GM18507 (cell line): Measurements from ENCODE around the gene BLACAT1.
"Not testable (repeated sequence)": the region's sequence is repeated elsewhere in the genome, so short reads cannot be mapped to it uniquely, and the experiment has no call there.

Source experiments
- DNase-seq: peaks from one replicate; pipeline ENCODE4 v3.0.0; 2011; ENCODE audit warnings: low read depth; ENCODE audit not compliant: insufficient read length; ENCODE audit errors: extremely low spot score
- FAIRE-seq: peaks from 2 replicates; lab custom pipeline; 2011; peaks lifted over from hg19 to GRCh38; lab: Jason Lieb, UNC

Gene BLACAT1

DNA sequence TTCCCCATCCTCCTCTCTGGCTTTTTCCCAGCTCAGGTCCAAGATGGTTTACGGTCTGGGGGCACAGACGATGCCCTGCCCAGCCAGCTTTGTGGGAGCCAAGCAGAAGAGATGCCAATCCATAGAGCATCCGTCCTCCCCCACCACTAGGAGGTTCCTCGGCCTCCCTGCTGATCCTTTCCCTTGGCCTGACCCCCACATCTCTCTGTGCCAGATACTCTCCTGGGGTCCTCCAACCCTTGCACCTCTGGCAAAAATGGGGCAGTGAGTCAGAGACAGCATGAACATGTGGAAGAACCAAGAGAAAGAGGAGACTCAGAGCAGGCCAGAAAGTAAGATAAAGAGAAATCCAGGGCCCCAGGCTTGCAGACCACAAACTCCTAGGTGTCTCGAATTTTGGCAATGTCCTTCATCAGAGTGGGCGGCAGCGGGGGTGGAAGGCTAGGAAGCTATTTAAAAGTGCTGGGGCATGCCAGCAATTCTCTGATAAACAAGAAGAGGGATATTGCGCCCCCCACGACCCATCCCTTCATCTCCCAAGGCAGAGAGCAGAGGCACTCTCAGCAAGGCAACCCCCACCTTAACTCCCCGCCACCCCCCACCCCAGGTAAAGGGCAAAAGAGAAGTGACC, 11.4 kb downstream of the BLACAT1 start:
- DNase-seq (no peak), FAIRE-seq (no peak)

DNA sequence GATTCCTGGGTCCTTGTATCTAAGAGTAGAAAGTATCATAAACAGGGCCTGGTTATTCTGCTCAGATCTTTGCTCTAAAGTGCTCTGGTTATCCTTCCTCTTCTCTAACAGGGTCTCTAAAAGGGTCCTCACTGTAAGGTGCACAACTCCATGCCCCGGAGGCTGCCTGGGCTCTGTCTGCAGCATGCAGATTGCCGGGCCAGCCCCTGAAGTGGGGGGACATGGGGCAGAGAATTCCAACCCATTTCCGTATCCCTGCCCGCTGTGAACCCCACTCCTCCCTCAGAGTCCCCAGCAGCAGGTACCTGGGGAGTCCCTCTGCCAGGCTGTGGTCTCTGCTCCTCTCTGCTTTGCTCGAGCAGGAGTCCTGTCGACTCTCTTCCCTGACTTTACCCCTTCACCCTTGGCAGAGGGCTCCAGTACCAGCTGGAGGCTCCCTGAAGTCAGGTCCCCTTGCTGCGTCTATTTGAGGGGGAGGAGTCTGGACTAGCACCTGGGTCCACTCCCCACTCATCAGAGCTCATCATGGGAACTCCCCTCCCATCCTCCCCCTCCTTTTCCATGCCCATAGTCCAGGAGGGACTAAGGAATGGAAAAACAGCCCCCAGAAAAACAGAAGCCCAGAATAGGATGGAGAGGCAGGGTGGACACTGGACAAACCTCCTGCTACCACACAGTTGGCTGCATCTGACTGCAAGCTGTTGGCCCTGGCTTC, 12.1 kb downstream of the BLACAT1 start:
- FAIRE-seq, result no peak

DNA sequence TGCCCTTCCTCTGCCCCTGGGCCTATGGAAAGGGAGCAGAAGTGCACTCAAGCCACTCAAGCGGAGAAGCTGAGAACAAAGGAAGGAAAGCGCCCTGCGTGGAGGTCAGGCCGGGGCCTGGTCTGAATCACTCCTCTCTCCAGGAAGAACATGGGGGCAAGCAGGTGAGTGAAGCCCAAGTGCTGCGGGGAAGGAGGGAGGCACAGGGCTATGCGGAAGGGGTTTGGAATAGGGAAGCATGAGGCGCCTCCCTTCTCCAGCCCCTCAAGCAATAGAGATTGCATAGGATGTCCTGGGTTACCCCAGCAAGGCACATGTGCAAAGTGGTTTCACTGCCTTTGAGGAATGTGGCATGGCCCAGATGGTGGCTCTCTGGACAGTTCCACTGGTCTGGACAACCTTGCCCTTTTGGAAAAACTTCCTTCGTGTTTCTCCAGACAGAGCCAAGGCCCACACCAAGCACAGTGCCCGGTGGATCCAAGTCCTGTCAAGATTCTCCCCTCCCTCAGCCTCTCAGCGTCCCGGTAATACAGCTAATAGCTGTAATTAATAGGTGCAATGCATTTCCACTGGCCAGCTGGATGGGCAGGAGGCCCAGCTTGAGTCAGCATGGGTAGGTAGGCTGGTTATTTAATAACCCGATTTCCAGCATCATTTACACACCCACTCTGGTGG, 13.7 kb downstream of the BLACAT1 start:
- DNase-seq (no peak), FAIRE-seq (no peak)

More for the DNA sequence above, 12.1 kb downstream of the BLACAT1 start:
- no peak for DNase-seq

DNA sequence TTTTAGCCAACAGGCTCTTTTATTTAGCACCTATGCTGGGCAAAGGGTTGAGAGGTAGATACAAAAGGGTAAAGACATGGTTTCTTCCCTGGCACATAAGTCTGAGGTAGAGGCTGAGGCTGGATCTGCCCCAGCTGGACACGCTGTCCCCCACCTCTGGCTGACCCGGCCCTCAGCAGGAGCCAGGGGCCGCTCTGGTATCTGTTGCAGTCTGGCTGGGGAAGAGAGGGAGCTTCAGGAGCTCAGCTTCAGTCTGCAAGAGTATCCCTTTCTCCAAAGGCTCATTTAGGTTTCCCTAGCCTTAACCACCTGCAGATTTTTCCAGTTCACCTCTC, 14.2 kb downstream of the BLACAT1 start:
- no peak for FAIRE-seq

DNA sequence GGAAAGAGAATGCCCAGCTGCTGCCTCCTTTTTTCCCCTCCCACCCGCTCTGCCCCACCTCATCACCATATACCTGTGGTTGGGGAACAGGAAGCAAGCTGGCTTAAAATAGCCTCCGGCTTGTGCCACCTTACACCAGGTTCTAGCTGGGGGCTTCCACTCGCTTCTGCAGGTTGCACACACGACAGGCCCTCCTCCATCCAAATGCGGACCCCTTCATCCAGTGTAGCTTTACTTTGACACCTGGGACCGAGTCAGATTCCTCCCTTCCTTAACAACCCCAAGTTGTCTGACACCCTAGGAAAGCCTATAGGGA, 14.6 kb downstream of the BLACAT1 start:
- FAIRE-seq (no peak), DNase-seq (no peak)

More for the DNA sequence above, 14.2 kb downstream of the BLACAT1 start:
- no peak for DNase-seq

DNA sequence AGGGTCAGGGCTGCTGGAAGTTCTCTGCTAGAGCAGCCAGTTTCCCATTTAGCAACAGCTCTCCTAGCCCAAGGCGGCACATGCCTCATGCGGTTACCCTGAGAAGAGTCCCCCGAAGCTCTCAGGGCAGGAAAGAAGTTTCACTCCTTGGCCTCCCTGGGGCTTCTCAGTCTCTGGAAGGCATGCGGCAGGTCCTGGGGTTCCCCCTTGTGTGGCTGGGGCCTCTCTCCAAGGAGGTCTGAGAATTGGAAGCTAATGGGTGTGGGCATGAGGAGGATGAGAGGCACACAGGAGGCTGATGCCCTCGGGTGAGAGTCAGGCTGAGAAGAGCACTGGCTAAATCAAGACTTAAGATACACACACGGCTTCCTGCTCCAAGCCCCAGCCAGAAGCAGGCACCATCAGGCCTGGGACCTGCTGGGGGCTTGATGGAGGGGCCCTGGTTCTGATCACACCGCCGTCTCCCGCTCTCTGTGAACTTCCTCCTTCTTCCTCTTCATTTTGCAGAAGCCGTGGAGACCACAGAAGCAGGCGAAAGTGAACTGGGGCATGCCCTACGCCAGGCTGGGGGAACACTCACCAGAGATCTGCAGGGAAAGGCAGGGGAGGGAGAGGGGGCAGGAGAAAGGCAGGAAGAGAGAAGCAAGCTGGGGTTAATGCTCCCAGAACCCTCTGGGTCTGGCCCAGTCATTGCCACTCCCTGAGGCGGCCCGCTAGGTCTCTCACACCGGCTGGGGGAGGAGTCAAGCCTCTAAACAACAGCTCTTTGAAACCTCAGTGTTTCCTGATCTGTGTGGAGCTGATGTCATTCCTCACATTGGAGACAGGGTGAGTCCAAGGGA, 15.1 kb downstream of the BLACAT1 start:
- DNase-seq (peak; percentile 65), FAIRE-seq (peak; percentile 87)

DNA sequence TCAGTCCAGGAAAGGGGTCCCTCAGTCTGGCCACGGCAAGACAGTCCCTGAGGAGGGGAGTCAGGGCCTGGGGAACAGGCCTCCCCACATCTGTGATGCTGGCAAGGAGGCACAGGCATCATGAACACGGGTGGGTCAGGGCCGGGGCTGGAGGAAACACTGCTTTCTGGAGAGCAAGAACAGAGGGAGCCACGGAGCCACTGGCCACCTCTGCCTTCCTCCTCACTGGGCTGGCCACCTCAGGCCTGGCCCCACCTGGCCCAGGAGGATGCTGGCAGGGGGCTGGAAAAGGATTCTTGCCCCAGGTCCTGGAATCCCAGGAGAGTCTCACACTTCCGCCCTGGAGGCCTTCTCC, 15.7 kb downstream of the BLACAT1 start:
- DNase-seq, result no peak
- no peak for FAIRE-seq

DNA sequence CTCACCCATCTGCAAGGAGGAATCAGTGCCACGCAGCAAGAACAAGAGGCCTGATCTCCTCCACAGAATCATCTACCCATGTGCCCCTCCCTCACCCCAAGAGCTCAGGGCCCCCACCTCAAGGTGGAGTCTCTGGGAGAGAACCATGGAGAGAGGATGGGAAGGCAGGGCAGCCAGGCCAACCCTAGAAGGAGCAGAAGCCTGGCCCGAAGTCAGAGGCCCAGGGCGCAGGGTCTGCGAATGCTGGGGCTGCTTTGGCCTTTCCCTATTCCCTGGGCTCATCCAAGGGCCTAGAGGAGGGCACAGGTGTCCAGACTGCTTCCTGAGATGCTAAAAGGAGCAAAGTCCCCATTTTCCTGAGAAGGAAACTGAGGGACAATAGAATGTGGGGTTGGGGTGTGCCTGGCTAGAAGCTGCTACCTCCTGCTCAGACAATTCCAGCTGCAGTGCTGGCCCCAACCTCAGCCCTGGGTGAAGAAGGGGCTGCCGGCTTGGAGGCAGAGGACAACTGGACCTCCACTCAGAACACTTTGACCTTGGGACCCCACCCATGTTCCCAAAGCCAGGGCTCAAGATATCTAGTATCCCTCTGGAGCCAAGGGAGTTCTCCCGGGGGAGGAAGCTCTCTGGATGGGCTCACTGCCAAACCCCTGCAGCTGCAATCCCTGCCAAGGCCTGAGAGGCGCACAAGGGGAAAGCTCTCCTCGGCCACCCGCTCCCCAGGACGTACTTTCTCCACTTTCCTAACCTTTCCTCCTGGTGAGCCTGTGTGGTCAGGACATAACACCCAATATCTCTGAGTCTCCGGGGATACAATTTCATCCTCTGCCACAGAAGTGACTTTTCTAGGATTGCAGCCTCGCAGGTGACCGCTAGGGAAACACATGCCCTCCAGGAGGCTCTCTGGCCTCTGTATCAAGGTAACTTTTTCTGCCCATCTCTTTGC, 17.4 kb downstream of the BLACAT1 start:
- DNase-seq (no peak), FAIRE-seq (no peak)

DNA sequence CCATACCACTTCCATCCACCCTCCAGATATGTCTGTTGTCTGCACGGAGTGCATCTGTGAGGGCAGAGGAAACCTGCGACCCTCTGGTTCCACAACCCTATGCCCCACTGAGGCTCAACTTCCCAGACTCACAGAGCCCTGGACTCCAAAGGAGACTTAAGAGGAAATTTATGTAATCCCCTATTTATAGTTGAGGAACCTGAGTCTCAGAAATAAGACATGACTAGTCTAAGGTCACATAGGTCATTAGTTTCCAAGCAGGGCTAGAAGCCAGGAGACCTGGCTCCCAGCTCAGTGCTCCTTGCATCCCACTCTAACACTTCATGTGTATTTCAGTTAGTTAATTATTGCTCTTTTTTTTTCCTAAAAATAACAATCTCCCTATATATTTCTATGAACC, 18.3 kb downstream of the BLACAT1 start:
- FAIRE-seq (no peak), DNase-seq (no peak)

DNA sequence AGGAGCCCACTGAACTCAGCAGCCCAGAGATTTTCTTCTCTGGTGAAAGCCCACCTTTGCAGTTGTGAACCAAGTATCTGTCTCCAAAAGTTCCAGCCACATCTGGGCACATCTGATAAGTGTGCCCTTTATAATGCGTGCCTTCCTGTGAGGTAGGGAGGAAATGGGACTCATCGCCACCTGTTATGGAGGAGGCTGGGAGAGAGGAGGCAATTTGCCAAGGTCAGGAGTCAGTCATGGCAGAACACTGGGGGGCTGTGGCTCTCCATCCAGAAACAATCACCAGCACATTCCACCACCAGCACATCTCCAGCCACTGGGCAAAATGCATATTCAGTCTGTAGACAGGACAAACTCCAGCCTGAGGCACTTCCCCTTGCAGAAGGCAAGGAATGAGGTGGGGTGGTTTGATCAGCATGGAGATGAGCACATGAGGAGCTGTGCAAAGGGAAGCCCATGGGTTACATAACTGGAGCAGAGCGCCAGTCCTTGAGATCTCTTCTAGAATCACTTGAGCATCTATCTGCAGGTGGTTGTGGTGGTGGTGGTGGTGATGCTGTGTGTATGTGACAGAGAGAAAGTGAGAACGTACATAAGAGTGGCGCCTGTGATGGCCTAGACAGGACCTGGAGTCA, 19.0 kb downstream of the BLACAT1 start:
- DNase-seq, result no peak
- FAIRE-seq, result no peak

DNA sequence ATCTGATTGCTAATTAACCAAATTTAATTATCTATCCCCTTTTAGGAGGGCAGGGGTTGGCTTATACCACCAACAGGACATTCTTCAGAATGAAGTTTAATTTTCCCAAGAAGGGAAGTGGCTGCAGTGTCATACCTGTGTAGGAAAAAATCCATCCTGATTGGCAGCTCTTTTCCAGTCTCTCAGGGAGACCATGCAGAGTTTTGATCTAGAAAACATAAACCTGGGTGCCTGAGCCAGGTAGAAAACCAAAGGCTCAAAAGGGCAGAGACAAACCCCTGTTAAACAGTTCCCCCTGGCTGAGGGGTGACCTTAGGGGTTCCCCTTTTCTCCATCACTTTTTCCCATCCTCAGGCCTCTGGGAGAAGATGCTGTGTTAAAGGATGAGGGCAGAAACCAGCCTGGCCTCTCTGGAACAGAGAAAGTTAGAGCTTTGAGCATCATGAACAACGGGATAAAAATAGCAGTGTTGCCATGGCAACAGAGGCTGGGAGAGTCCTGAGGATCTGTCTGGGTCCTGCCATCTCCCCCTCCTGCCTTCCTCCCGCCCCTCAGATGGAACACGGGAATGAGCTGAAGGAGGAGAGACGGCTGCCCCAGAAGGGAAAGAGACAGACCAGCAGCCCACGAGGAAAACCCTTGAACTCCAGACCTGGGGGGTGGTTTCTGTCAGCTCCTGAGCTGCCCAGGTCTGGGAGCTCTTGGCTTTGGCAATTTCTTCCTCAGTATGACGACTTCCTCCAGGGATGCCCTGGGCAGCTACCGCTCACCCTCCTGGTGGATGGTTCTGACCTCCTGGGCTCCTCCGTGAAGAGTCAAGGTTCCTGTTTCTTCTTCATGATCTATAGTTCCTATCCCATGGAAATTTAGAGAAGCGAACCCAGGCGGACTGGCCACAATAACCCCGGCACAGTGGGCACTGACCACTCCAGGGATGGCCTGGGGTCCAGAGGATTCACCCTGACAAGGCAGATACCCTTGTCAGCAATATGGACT, 20.0 kb downstream of the BLACAT1 start:
- FAIRE-seq (no peak), DNase-seq (no peak)

DNA sequence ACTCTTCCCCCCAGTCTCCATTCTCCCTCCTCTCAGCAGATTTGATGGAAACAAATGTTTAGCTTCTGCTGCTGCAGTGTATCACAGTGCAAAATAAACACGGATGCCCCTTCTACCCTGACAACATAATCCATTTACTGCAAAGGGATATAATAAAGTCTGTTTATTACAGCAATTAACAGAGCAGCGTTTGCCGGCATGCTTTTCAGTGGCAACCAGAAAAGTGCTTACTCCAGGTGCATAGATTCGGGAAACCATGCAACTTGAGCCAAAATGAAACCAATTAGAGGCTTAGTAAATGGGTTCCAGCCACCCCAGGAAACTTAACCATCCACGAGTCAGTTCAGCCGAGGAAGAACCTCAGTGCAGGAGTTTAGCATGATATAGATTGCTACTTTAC, 21.1 kb downstream of the BLACAT1 start:
- FAIRE-seq, result no peak

DNA sequence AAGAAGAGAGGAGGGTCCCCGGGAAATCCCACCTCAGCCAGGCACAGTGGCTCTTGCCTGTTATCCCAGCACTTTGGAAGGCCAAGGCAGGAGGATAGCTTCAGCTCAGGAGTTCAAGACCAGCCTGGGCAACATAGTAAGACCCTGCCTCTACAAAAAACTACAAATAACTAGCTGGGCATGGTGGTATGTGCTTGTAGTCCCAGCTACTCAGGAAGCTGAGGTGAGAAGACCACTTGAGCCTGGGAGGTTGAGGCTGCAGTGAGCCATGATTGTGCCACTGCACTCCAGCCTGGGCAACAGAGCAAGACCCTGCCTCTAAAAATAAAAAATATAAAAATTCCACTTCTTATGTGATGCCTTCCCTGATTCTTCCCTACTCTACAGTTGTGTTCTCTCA, 23.2 kb downstream of the BLACAT1 start:
- FAIRE-seq, DNase-seq: not testable (repeated sequence)

More for the DNA sequence above, 21.1 kb downstream of the BLACAT1 start:
- DNase-seq, result no peak

DNA sequence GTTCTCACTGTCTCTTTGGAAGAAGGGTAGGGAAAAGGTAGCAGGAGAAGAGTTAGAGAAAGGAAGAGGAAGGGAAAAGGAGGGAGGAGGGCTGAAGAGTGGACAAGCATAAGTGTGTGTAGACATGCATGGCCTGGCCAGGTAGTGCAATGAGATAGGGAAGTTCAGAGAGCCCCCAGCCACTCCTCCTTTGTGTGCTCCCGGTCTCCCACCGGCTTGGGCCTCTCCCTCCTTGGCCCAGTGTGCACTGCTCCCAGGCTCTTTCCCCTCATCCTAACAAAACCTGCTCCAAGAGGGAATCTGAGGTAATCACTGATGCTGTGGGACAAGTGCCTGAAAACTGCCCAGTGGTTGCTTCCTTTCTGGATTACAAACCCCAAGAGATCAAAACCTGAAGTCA, 23.7 kb downstream of the BLACAT1 start:
- no peak for DNase-seq
- FAIRE-seq, result no peak

DNA sequence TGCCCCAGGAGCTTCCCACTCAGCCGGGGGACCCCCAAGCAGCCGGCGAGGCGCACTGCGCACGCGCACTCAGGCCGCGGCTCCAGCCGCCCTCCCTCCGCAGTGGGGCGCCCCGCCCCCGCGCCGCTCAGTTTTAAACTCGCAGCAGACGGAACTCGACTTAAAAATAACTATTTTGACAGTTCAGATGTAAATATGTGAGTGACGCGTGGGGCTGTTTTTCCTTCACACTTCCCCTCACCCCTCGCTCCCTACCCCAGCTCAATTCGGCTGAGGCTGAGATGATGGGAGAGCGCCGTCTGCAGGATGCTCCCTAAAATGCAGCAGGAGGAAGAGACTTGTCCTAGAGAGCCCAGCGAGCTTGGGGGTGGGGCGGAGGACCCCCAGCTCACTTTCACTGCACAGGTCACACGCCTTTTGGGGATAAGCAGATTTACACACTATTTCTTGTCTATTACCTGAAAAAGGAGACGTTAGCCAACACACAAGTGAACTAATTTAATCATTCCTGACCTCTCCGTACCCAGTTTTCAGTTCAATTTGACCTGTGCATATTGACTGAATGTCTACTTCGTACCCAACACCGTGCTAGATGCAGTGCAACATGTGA, 25.0 kb downstream of the BLACAT1 start:
- no peak for DNase-seq
- peak; percentile 57 for FAIRE-seq

DNA sequence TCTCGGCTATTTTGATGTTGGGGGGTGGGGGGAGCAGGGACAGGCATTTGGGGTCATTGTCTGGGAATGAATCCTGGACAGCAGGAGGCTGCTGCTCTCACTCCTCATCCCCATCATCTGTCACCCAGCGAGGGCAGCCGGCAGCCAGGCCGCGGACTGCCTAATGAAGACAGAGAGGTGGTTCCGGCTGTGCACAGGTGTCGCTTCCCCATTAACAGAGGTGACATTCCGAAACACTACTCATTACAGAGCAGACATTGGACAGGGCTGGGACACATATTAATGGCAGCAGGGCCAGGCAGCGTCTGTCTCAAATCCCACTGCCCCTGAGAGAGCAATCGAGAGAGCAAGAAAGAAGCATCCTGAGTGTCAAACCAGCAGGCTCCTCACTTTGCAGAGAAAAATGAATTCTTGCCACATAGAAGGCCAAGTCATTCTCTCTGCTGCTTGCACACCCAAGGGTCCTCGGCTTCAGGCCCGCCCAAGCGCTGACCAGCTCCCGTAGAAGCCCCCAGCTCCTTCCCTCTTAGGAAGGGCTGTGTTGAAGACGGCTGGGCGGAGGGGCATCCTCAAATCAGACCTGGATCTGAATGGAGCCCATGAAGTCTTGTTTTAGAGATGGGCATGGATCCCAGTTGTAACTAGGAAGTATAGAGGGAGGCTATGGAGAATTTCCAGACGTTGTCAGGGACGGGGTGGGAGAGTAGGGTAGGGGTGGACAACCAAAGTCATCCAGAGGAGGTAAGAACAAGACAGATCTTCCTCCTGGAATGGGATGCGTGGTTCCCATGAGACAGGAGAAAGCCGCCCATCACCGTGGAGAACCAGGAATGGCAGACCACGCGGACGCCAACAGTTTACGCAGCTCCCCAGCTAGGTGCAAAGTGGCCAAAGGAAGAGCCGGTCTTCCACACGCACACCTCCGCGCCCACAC, 25.8 kb downstream of the BLACAT1 start:
- no peak for DNase-seq
- no peak for FAIRE-seq
